ENCODE measurements around the gene BPNT1.

Gene BPNT1

DNA sequence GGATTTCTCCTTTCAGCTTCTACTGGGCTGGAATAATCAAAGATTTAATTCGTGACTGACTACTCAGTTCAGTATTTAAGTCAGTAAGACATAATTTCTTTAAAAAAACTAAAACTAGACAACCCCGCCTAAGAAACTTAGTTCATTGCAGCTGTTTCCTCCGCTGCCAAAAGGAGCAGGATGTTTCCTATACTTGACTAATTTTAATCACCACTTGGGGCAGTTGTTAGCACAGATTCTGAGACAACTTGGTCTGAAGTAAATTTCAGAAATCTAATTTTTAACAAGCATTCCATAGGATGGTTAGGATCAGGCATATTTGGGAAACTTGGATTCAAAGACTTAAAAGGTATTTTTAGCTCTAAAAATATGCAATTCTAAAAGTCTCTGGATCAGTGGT lies 77.3 kb downstream of the BPNT1 start:
- no peak overlapping the region for H2AFZ ChIP-seq (ENCODE audit: low read length)
- H3K4me3 ChIP-seq (ENCODE audit: low read length, poor library complexity, severe bottlenecking): no peak overlapping the region
- no peaks in the 10 kb centered on the region for H3K4me1 ChIP-seq (ENCODE audit: insufficient read depth, low read length, poor library complexity, severe bottlenecking)
- H3K36me3 ChIP-seq (ENCODE audit: insufficient read depth, low read length): peaks cover 66% of the 10 kb centered on the region; the same call in 1 of the 2 replicates
- H3K79me2 ChIP-seq (ENCODE audit: insufficient read depth, low read length): no peaks in the 10 kb centered on the region
- H3K9ac ChIP-seq (ENCODE audit: low read depth, low read length, poor library complexity, severe bottlenecking): no peak overlapping the region
- H3K27me3 ChIP-seq (ENCODE audit: insufficient read depth, low read length, poor library complexity, severe bottlenecking): no peaks in the 10 kb centered on the region
- H3F3A ChIP-seq (ENCODE audit: low read depth): no peaks in the 10 kb centered on the region
- H3K4me2 ChIP-seq (ENCODE audit: low read depth, low read length, poor library complexity, severe bottlenecking): no peak overlapping the region
- H4K20me1 ChIP-seq (ENCODE audit: insufficient read depth, low read length, poor library complexity, severe bottlenecking): no peaks in the 10 kb centered on the region
- no peak for TF ChIP-seq EZH2phosphoT487 (IDR thresholded peaks at IDR 0.05; ENCODE audit: borderline replicate concordance)
- TF ChIP-seq, protein P1, sequence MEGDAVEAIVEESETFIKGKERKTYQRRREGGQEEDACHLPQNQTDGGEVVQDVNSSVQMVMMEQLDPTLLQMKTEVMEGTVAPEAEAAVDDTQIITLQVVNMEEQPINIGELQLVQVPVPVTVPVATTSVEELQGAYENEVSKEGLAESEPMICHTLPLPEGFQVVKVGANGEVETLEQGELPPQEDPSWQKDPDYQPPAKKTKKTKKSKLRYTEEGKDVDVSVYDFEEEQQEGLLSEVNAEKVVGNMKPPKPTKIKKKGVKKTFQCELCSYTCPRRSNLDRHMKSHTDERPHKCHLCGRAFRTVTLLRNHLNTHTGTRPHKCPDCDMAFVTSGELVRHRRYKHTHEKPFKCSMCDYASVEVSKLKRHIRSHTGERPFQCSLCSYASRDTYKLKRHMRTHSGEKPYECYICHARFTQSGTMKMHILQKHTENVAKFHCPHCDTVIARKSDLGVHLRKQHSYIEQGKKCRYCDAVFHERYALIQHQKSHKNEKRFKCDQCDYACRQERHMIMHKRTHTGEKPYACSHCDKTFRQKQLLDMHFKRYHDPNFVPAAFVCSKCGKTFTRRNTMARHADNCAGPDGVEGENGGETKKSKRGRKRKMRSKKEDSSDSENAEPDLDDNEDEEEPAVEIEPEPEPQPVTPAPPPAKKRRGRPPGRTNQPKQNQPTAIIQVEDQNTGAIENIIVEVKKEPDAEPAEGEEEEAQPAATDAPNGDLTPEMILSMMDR (conservative IDR thresholded peaks at IDR 0.05; ENCODE audit: low read length): peak; percentile 30; the same call in 1 of the 2 replicates
- H3K9me2 ChIP-seq (replicated peaks; ENCODE audit: low read depth, low read length): no peaks in the 10 kb centered on the region
- H3K9me3 ChIP-seq (ENCODE audit: insufficient read depth, low read depth, low read length): no peaks in the 10 kb centered on the region

DNA sequence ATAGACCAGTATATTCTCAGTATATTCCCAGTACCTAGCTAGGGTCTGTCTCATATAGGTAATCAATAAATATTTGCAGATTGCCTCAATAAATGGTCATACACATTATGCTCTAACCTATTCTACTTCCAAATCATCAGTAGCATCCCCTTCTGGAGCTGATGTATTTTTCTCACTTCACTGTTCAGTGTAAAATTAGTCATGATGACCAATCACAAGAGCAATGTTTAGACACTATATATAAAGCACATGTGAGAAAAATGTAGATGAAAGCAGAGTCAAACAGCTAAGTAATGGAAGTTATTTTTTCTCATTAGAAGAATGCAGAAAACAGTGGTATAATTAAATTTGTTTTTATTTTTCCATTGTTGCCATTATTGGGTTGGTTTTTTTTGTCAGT lies 78.0 kb downstream of the BPNT1 start:
- no peak overlapping the region for H2AFZ ChIP-seq (ENCODE audit: low read length)
- no peaks in the 10 kb centered on the region for H3K9me2 ChIP-seq (replicated peaks; ENCODE audit: low read depth, low read length)
- no peaks in the 10 kb centered on the region for H3K4me1 ChIP-seq (ENCODE audit: insufficient read depth, low read length, poor library complexity, severe bottlenecking)
- H3F3A ChIP-seq (ENCODE audit: low read depth): no peaks in the 10 kb centered on the region
- no peaks in the 10 kb centered on the region for H4K20me1 ChIP-seq (ENCODE audit: insufficient read depth, low read length, poor library complexity, severe bottlenecking)
- no peak for TF ChIP-seq EZH2phosphoT487 (IDR thresholded peaks at IDR 0.05; ENCODE audit: borderline replicate concordance)
- TF ChIP-seq, protein P1 (conservative IDR thresholded peaks at IDR 0.05; ENCODE audit: low read length): no peak
- no peaks in the 10 kb centered on the region for H3K9me3 ChIP-seq (ENCODE audit: insufficient read depth, low read depth, low read length)
- peaks cover 72% of the 10 kb centered on the region; the same call in 1 of the 2 replicates for H3K36me3 ChIP-seq (ENCODE audit: insufficient read depth, low read length)
- no peak overlapping the region for H3K4me3 ChIP-seq (ENCODE audit: low read length, poor library complexity, severe bottlenecking)
- H3K4me2 ChIP-seq (ENCODE audit: low read depth, low read length, poor library complexity, severe bottlenecking): no peak overlapping the region
- no peaks in the 10 kb centered on the region for H3K27me3 ChIP-seq (ENCODE audit: insufficient read depth, low read length, poor library complexity, severe bottlenecking)
- H3K9ac ChIP-seq (ENCODE audit: low read depth, low read length, poor library complexity, severe bottlenecking): no peak overlapping the region
- H3K79me2 ChIP-seq (ENCODE audit: insufficient read depth, low read length): no peaks in the 10 kb centered on the region
